ENCODE measurements around the gene EGFL7. TPM values are rescaled to one million over a fixed set of nuclear protein-coding genes. Genes with fewer than 3 reads are reported as not detected.

EGFL7 gene
- total and polyA plus RNA-seq, 10 donors: 132 to 522 (median 187) TPM

DNA sequence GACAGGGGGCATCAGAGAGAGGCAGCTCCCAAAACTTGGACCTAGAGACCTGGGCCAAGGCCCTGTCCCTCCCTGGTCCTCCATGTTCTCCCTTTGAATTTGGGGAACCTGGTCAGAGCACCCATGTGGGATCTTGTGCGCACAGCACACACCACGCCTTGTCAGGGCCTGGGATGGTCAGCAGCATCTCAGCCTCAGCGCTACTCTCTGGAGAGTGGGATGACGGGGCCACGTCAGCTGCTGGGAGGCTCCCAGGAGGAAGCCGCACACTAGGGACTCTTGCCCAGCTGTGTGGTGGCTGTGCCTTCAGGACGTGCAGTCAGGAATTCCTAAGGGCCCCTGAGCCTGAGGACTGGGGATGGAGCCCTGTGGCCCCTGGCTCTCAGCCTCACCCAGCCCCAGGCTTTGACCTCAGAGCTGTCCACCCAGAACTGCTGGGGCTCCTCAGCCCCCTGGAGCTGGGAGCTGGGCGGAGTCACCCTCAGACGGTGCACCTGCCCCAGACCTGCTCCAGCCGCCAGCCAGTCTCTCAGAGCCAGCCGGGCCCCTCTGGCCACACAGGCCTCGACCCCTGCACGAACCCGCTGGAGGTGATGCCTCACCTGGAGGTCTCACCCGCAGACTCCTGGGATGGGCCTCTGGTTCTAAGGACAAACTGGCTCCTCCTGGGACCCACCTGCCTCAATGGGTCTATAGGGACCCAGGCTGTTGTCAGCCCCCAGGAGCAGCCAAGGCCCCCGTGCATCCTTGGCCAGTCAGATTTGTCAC, 38.3 kb upstream of the EGFL7 start:
- H3K27ac ChIP-seq: peak overlapping the region in 3 of 8 donors; percentile 14 to 66 (median 39)
- H3K4me1 ChIP-seq: peaks cover 14 to 99% (median 69%) of the 10 kb centered on the region in 6 donors
- no peaks in the 10 kb centered on the region for H3K9me3 ChIP-seq
- WGBS, 5 donors: 78 to 90% (median 85%) methylated on average over 7 to 16 of the region's 16 CpGs
- peak; percentile 79 for DNase-seq
- peaks cover 0 to 59% (median 4%) of the 10 kb centered on the region in 7 donors for H3K27me3 ChIP-seq (replicated peaks in 1 of 7)
- TF ChIP-seq POLR2AphosphoS5 (IDR thresholded peaks at IDR 0.05) (no peak), POLR2A (IDR thresholded peaks at IDR 0.05) (no peak)
- TF ChIP-seq, protein P1, sequence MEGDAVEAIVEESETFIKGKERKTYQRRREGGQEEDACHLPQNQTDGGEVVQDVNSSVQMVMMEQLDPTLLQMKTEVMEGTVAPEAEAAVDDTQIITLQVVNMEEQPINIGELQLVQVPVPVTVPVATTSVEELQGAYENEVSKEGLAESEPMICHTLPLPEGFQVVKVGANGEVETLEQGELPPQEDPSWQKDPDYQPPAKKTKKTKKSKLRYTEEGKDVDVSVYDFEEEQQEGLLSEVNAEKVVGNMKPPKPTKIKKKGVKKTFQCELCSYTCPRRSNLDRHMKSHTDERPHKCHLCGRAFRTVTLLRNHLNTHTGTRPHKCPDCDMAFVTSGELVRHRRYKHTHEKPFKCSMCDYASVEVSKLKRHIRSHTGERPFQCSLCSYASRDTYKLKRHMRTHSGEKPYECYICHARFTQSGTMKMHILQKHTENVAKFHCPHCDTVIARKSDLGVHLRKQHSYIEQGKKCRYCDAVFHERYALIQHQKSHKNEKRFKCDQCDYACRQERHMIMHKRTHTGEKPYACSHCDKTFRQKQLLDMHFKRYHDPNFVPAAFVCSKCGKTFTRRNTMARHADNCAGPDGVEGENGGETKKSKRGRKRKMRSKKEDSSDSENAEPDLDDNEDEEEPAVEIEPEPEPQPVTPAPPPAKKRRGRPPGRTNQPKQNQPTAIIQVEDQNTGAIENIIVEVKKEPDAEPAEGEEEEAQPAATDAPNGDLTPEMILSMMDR (IDR thresholded peaks at IDR 0.05 in 8 of 11, conservative IDR thresholded peaks at IDR 0.05 in 3 of 11): no peak
- intact Hi-C loops (cut with DNase I; ENCODE audit: low total_unique reads): no loop called here
- H3K4me3 ChIP-seq: no peak overlapping the region
- no peaks in the 10 kb centered on the region for H3K36me3 ChIP-seq

DNA sequence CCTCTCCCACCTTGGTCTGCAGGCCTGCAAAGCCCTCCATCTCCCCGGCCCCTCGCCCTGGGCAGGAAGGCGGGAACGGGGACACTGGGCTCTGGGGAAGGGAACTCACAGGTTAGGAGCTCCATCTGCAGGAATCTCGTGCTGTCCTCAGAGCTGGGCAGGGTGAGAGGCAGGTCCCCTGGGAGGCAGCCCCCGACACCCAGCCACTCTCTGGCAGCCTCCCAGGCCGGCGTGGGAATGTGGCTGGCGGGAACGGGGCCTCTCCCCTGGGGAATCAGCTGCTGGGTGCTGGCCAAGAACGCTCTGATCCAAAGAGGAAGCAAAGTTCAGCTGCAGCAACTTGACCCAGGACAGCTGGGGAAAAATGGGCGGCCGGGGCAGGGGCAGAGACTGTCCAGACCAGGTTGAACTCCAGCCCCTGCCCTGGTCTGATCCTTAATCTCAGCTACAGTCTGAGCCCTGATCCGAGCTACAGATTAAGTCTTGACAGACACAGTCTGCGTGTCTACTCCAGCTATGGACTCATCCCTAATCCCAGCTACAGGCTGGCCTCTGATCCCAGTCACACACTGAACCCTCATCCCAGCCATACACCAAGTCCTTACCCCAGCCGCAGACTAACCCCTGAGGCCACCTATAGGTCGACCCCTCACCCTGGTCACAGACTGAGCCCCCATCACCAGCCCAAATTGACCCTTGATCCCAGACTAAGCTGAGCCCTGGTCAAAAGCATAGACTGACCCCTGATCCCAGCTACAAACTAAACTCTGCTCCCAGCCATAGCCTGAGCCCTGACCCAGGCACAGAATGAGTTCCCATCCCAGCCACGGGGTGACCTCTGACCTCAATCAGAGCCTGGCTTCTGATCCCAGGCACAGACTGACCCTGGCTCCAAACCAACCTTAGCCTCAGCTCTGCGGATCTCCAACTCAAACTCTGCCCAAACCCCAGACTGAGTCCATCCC, 37.3 kb upstream of the EGFL7 start:
- DNase-seq: peak; percentile 85
- peaks cover 14 to 99% (median 67%) of the 10 kb centered on the region in 6 donors for H3K4me1 ChIP-seq
- intact Hi-C loops (cut with DNase I; ENCODE audit: low total_unique reads): no loop called here
- peaks cover 0 to 64% (median 4%) of the 10 kb centered on the region in 7 donors for H3K27me3 ChIP-seq (replicated peaks in 1 of 7)
- no peak overlapping the region for H3K4me3 ChIP-seq
- 26 to 36% (median 34%) methylated on average over 10 to 19 of the region's 19 CpGs for WGBS, 5 donors
- H3K9me3 ChIP-seq: no peaks in the 10 kb centered on the region
- TF ChIP-seq POLR2AphosphoS5 (IDR thresholded peaks at IDR 0.05) (peak; percentile 79 to 90 (median 81)), POLR2A (IDR thresholded peaks at IDR 0.05) (no peak)
- TF ChIP-seq, protein P1 (IDR thresholded peaks at IDR 0.05 in 8 of 11, conservative IDR thresholded peaks at IDR 0.05 in 3 of 11): peak in 9 of 11 experiments; percentile 17 to 68 (median 52)
- H3K36me3 ChIP-seq: no peaks in the 10 kb centered on the region
- H3K27ac ChIP-seq: peak overlapping the region in 5 of 8 donors; percentile 14 to 66 (median 44)

DNA sequence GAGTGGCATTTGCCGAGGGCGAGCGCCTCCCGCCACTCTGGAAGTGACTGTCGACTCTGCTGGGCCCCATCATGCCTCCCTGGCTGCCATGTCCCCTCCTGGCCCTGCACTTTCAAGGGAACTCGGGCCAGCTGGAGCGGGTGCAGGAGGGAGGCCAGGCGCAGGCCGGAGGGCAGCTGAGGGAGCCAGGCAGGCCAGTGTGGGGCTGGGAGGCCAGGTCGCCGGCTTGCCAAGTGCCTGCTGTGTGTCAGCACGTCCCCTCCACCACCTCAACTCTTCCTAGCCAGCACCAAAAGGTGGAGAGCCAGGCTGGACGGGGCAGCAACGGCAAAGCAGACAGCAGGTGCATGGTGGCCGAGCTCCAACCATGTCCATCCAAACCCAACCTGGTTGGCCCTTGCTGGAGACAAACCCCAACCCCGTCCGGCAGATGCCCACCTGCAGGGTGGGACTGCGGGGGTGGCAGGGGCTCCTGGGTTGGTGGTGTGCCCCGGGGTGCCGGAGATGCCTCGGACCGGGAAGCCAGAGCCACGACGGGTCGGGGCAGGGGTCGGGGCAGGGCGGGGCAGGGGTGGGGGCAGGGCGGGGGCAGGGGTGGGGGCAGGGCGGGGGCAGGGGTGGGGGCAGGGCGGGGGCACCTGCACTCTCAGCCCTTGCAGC, 36.5 kb upstream of the EGFL7 start:
- Histone ChIP-seq H3K27ac (peak overlapping the region in 4 of 8 donors; percentile 40 to 66 (median 53)), H3K4me1 (peaks cover 14 to 99% (median 67%) of the 10 kb centered on the region in 6 donors), H3K27me3 (replicated peaks in 1 of 7) (peaks cover 0 to 64% (median 4%) of the 10 kb centered on the region in 7 donors), H3K36me3 (no peaks in the 10 kb centered on the region), H3K4me3 (no peak overlapping the region), H3K9me3 (no peaks in the 10 kb centered on the region)
- TF ChIP-seq, protein P1 (IDR thresholded peaks at IDR 0.05 in 8 of 11, conservative IDR thresholded peaks at IDR 0.05 in 3 of 11): no peak
- TF ChIP-seq POLR2AphosphoS5 (IDR thresholded peaks at IDR 0.05) (peak in 2 of 3 donors; percentile 33 to 54), POLR2A (IDR thresholded peaks at IDR 0.05) (no peak)
- WGBS, 5 donors: 83 to 92% (median 84%) methylated on average over 11 to 30 of the region's 30 CpGs
- peak; percentile 74 for DNase-seq
- intact Hi-C loops (cut with DNase I; ENCODE audit: low total_unique reads): no loop called here
